Right ventricle myocardium inferior (tissue), 1 donor: Measurements from ENCODE around the gene MAGEA6. TPM values are rescaled to one million over a fixed set of nuclear protein-coding genes. Genes with fewer than 3 reads are reported as not detected.
"Not testable (repeated sequence)": the region's sequence is repeated elsewhere in the genome, so short reads cannot be mapped to it uniquely, and the experiment has no call there.

ENCODE experiments used
- ATAC-seq: fragments of 200-7000 bp; cut with Tn5 transposase; one replicate; pipeline ENCODE4 v1.9.1; 2020; ENCODE audit warnings: mild to moderate bottlenecking, moderate library complexity
- DNase-seq: peaks from one replicate; pipeline ENCODE4 v3.0.0; 2021; ENCODE audit errors: missing footprints
- intact Hi-C: fragments of 100-400 bp; cut with DNase I; formaldehyde crosslinking; loops from one replicate; pipeline ENCODE4 v1.11.0; 2022
- long read RNA-seq: library from polyadenylated mRNA; unstranded; transcript quantifications from one replicate; pipeline ENCODE4 v2.0.0, GENCODE V29; 2021
- total RNA-seq: library from RNA; stranded (reverse); fragmentation: NEBNext Ultra II Directional; extraction: Animal tissue kit (Norgen Biotek cat#: 25700); gene quantifications from one replicate; pipeline ENCODE4 v1.2.1, GENCODE V29; 2021
- donor health status: DM: no; HTN: yes; CAD: no; lungs with severe emphysema.

MAGEA6 gene
- total RNA-seq: not detected
- long read RNA-seq: 0 reads

- intact Hi-C loops: not testable (repeated sequence)
Observed at GRCh38 chrX:152769549-152770289, at the start of gene MAGEA6. Gene MAGEA6, minus strand, starts transcription at chrX:152769689. Its CDS starts 2,039 bp downstream, at chrX:152767650.

GRCh38 chrX:152819266-152819665 is 49.8 kb upstream of the MAGEA6 start:
- intact Hi-C loops: loop anchor here (10.0 kb wide), 1 partner anchor 1064 kb away; no protein-coding TSS in a partner anchor
- DNase-seq (no peak), ATAC-seq (no peak)

More at GRCh38 chrX:152769549-152770289, at the start of gene MAGEA6:
- not testable (repeated sequence) for ATAC-seq, DNase-seq

DNA sequence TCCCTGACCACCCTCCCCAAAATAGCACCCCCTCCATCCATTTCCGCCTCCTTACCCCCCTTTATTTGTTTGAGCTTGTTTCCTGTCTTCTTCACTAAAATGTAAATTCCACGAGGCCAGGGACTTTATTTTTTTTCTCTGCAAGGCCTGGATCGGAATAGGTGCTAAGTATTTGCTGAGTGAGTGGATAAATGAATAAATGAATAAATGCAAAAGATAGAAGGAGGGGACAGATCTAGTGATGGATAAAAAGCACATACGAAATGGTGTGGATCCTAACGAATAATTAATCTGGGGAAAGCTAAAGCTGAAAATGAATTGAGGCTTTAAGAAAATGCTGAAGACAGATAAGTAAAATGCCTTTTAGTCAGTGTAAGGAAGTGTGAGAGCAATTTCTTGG is 48.9 kb upstream of the MAGEA6 start:
- ATAC-seq (no peak), DNase-seq (no peak)
- intact Hi-C loops: loop anchor here (10.0 kb wide), 1 partner anchor 1064 kb away; no protein-coding TSS in a partner anchor

DNA sequence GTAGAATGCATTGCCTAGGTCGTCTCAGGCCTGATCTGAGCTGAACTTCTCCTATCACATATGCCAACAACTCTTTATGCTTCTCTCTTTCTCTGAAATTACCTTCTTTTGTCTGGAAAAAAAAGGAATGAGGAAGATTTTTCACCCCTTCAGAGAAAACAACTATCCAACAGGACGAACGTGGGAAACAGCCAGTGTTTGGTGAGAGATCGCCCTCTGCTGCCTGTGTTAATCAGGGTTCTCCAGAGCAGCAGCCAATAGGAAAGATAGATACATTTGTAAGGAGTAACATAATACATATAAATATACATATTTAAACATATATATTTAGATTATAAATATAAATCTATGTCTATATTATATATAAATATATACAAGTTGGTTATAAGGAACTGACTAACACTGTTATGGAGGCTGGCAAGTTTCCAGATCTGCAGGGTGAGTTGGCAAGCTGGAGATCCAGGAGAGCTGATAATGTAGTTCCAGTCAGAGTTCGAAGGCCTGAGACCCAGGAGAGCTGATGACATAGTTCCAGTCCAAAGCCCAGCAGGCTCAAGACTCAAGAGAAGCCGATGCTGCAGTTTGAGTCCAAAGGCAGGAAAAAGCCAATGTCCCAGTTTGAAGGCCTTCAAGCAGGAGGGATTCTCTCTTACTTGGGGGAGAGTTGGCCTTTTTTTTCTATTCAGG is 47.7 kb upstream of the MAGEA6 start:
- no peak for DNase-seq
- intact Hi-C loops: loop anchor here (2.0 to 10.0 kb wide), 2 partner anchors 176 to 1062 kb away; no protein-coding TSS in a partner anchor
- ATAC-seq: no peak

DNA sequence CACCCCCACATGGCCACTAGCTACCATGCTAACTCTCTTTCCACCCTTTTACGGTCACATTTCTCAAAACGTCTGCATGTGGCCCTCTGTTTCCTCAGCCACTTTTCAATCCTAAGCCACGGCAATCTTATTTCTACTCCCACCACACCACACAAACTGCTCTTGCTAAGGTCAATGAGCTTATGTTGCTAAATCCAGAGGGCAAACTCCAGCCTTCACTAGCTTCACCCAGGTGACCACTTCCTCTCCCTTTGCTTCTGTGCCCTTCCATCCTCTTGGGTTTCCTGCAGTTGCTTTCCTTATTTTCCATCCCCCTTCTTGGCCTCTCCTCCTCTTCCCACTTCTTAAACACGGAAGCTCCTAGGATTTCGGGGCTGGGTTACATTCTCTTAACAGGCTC is 44.6 kb upstream of the MAGEA6 start:
- no peak for ATAC-seq
- intact Hi-C loops: loop anchor here (10.0 kb wide), 1 partner anchor 1059 kb away; no protein-coding TSS in a partner anchor
- no peak for DNase-seq

GRCh38 chrX:152813206-152813605 is 43.7 kb upstream of the MAGEA6 start:
- intact Hi-C loops: loop anchor here (10.0 kb wide), 1 partner anchor 1058 kb away; no protein-coding TSS in a partner anchor

DNA sequence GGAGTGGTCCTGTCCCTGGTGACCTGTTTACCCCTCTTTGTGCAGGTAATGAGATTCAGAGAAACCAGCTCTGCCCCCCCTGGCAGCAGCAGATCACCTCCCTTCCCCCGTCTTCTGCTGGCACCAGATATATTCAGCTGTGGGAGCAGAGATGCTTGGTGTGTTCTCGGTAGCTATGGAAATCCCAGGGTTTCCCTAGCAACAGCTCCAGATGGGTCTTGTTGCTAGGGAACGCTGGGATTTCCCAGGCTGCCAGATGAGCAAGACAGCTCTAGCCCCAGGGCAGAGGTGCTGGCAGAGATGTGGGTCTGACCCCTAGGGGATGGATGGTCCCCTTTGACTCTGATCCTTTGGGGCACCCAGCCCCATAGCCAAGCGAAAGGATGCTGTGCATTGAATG is 40.9 kb upstream of the MAGEA6 start:
- ATAC-seq: no peak
- intact Hi-C loops: loop anchor here (10.0 kb wide), 1 partner anchor 1056 kb away; no protein-coding TSS in a partner anchor
- no peak for DNase-seq

More at GRCh38 chrX:152813206-152813605, 43.7 kb upstream of the MAGEA6 start:
- DNase-seq (no peak), ATAC-seq (no peak)

GRCh38 chrX:152806035-152806434 is 36.5 kb upstream of the MAGEA6 start:
- DNase-seq (no peak), ATAC-seq (no peak)
- intact Hi-C loops: no loop called here

GRCh38 chrX:152798945-152799344 is 29.5 kb upstream of the MAGEA6 start:
- intact Hi-C loops: no loop called here
- ATAC-seq (no peak), DNase-seq (no peak)

DNA sequence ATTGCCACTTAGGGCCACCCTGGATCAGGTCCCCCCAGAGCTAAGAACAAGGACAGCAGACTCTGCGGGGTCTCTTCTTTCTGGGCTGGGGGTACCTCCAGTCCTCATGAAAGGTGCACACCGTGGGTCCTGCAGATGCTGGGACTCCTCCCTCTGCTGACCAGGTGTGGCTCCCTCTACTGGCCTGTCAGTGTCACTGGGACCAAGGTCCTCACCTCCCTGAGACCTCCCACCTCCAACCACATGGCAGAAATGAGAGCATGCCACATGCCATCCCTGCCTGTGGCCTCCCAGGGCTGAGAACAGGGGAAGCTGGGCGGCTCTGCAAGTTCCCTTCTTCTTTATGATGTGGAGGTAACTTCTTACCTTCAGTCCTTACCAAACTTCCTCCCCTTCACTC is 17.6 kb upstream of the MAGEA6 start:
- intact Hi-C loops, DNase-seq, ATAC-seq: not testable (repeated sequence)

GRCh38 chrX:152766562-152766961 is 2.9 kb downstream of the MAGEA6 start:
- intact Hi-C loops, DNase-seq, ATAC-seq: not testable (repeated sequence)

GRCh38 chrX:152761582-152761981 is 7.9 kb downstream of the MAGEA6 start:
- intact Hi-C loops, DNase-seq: not testable (repeated sequence)
- ATAC-seq: peak; percentile 37

DNA sequence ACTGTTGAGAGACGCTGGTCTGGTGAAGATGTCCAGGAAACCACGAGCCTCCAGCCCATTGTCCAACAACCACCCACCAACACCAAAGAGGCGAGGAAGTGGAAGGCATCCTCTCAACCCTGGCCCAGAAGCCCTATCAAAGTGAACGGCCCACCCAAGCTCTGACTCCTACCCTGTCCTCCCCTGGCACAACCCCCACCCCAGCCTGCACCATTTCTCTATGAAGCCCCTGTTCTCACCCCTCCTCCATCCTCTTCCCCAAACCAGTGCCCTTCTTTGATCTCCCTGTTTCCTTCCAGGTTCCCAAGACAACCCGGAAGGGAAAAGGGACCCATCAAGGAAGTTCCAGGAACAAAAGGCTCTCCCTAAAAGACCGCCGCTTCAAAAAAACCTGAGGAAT is 9.9 kb downstream of the MAGEA6 start:
- DNase-seq, ATAC-seq, intact Hi-C loops: not testable (repeated sequence)

DNA sequence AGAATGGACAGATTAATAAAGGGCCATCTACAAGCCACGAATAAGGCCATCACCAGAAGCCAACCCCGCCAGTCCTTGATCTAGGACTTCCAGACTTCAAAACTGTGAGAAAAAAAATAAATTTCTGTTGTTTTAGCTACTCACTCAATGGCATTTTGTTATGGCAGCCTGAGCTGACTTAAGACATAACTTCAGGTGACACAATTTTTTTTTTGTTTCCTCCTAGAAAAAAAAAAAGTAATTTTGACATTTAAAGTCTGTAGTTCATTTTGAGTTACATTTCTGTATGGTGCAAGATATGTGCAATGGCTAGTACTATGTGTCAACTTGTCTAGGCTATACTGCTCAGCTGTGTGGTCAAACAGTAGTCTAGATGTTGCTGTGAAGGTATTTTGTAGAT is 10.6 kb downstream of the MAGEA6 start, which contains the start of gene CSAG3:
TSS of gene CSAG3 (plus strand) at position 301 of the 400 bp plus-strand sequence.
- ATAC-seq, intact Hi-C loops, DNase-seq: not testable (repeated sequence)

DNA sequence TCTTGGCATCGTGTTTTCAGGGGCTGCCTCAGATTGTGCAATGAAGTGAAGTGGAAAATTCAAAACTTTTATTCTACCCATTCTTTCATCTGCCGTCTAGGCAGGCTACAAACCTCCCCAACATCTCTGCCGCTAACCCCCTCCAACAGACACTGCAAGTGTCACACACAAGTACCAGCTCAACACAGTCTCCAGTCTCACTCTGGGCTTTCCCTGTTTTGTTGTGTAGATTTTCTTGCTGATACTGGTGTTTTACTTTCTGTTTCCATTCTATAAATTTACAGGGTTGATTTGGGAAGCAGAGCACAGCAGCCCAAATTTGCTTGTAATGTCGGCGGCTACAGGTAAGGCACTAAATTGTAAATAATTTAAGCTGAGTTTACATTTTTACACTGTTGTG is 14.6 kb downstream of the MAGEA6 start:
- DNase-seq, intact Hi-C loops, ATAC-seq: not testable (repeated sequence)

GRCh38 chrX:152753686-152754650 is 15.5 kb downstream of the MAGEA6 start, which contains the start of gene MAGEA2:
Gene MAGEA2, minus strand, starts transcription at chrX:152753842. Its CDS starts 2,479 bp downstream, at chrX:152751363.
- intact Hi-C loops, ATAC-seq, DNase-seq: not testable (repeated sequence)

- DNase-seq: no peak
- intact Hi-C loops: no loop called here
- ATAC-seq: no peak
Observed at GRCh38 chrX:152738560-152738959, 30.9 kb downstream of the MAGEA6 start.

DNA sequence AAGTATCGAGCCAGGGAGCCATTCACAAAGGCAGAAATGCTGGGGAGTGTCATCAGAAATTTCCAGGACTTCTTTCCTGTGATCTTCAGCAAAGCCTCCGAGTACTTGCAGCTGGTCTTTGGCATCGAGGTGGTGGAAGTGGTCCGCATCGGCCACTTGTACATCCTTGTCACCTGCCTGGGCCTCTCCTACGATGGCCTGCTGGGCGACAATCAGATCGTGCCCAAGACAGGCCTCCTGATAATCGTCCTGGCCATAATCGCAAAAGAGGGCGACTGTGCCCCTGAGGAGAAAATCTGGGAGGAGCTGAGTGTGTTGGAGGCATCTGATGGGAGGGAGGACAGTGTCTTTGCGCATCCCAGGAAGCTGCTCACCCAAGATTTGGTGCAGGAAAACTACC is 33.0 kb downstream of the MAGEA6 start:
- intact Hi-C loops, DNase-seq, ATAC-seq: not testable (repeated sequence)
